GM18517 (cell line): ENCODE data around the gene METAP1D.

Experiments used
- ATAC-seq: cut with Tn5 transposase; IDR thresholded peaks from one replicate; pipeline ENCODE4 v1.9.1; 2021; ENCODE audit warnings: mild to moderate bottlenecking, moderate library complexity; ENCODE audit not compliant: unreplicated experiment

The METAP1D gene

GRCh38 chr2:172079416-172079815 lies 79.7 kb downstream of the METAP1D start:
- no peak for ATAC-seq

DNA sequence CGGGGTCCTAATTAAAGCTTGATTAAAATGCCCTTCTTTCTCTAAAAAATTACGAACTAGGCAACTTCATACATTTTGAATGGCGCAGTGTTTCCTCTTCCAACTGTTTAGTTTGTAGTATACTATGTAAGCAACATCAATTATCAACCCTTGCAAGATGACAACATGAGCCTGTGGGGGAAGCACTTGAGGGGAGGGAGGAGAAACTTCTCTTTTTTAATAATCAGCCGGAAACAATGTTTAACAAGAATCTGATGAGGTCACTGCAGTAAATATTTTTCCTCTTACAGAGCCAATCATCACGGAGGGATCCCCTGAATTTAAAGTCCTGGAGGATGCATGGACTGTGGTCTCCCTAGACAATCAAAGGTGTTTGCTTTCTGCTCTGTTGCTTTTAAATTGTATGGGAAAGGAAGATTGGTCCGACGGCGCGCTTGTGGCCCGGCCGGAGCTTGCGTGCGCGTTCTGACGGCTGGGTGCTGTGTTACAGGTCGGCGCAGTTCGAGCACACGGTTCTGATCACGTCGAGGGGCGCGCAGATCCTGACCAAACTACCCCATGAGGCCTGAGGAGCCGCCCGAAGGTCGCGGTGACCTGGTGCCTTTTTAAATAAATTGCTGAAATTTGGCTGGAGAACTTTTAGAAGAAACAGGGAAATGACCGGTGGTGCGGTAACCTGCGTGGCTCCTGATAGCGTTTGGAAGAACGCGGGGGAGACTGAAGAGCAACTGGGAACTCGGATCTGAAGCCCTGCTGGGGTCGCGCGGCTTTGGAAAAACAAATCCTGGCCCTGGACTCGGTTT lies 80.3 kb downstream of the METAP1D start:
- ATAC-seq: no peak

DNA sequence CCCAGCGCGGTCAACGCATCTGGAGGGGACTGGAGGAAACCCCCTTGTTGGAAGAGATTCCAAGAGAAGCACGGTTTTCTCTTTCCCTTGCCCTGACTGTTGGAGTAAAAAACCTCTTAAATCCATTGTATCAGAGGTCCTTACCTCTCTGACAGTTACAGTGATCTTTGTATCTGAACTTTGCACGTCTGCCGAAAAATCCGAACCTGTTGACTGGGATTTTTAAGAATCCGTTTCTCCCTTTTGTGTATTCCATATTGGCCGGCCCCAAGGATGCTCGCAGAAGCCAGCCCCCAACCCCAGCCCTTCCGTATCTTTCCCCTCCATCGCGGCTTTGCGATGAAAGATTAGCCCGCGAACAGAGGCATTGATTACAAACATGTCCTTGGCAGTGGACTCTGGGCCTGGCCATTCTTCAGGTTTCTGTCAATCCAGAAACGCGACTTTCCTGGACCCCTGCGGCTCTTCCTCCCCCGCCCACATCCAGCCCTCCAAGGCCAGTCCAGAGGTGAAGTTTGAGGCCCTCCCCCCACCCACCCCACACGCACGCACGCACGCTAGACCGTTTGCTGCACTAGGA lies 81.0 kb downstream of the METAP1D start:
- ATAC-seq: no peak

GRCh38 chr2:172081221-172082022 lies 81.7 kb downstream of the METAP1D start:
- ATAC-seq: no peak

DNA sequence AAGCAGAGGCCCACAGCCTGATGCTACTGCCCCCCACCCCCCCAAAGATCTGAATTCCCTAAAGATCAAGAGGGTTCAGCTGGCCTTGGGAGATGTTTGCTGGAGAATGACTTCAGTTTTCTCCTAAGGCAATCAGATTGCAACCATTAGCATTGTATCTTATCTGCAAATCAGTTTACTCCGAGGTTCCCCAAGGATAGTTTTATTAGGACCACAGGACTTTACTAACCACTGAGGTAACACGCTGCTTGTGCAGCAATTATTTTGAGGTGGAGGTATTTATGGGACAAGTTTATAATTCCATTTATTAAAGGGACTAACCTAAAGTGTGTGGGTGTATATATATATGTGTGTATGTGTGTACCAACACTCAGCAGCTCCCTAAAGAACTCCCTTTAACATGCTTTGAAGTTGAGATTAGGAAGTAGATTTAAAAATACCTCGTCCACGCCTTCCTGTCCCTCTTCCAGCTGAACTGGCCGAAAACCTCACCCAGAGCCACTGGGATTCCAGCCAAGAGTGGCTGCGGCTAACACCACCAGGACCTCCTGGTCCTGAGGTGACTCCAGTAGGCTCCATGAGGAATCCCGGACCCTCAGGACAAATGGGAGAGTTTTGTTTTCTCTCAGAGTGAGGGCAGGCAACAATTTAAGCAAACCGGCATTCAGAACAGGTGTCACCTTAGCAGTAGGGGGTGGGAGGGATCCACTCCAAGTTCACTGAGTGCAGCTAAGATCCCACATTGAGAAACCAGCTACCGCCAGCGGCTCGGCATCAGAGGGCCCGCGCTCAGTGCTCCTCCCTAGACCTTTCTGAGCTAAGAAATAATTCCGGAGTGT lies 82.6 kb downstream of the METAP1D start:
- no peak for ATAC-seq

- no peak for ATAC-seq
Observed at GRCh38 chr2:172082944-172083627, 83.3 kb downstream of the METAP1D start.

DNA sequence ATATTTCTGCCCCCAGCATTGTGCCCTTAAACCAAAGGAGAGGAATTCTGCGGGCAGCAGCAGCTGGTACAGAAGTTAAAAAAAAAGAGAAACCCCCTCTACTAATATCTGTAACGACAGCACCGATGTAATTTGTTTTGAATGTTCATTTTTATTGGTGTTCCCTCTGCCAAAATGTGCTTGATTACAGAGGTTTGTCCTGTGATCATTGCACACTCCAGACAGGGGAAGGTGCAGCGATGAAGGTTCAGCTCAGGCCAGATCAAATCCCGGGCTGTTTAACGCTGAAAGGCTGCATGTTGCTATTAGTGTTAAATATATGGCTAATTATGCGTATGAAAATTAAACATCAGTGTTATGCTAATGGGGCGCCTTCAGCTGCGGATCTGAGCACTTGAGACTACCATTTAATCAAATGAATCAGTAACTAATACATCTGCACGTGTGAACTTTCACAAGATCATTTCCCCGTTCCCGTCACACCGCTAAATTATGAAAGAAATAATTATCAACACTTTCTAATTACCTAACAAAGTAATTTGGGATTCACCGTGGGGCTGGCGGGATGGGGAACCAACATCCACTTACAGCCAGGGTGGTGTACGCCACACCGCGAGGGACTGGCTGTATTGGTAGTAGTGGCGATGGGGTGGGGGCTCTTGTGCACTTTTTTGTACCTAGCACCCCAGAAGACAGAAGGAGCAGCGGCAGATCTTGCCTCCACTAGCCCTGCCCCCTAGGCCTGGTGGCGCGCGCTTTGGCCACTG lies 84.1 kb downstream of the METAP1D start:
- no peak for ATAC-seq

- ATAC-seq: no peak
Observed at GRCh38 chr2:172084395-172084644, 84.6 kb downstream of the METAP1D start.

DNA sequence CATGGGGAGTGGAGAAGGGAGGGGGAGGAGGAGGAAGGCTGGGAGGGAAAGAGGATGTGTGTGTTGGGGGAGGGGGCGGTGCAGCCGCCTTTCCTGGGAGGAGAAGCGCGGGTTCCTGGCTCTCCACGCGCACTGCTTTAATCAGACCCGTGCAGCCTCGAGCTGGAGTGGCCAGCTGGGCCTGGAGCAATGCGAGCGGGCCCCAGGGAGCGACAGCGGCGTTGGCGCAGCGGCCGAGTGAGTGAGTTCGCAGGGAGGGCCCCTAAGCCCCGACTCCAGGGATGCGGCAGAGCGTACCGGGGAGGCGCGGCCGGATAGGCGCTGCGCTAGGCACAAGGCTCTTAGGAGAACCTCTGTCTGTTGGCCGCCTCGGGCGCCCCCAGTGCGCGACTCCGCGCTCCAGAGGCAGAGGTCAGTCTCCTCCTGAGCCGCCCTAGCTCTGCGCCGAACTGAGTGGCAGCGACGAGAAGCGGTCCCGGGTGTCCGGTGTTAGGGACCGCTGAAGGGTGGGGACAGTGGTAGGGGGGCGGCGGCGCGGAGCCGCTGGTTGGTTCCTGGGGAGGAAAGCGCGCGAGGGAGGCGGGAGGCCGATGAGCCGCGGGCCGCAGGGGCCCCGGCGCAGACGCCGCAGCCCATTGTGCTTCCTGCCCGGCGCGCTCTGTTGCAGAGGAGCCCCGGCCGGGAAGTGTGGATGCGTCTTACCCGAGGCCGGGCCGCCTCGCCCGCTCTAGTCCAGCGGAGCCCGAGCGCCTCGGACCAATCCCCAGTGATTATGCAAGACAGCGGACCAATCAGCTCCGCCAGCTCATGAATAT lies 85.1 kb downstream of the METAP1D start:
- ATAC-seq: peak; percentile 90

GRCh38 chr2:172085460-172086159 lies 85.9 kb downstream of the METAP1D start, which contains the start of gene DLX1:
Gene DLX1 (plus strand): TSS chr2:172085507. CDS start chr2:172085678, 171 bp downstream.
- ATAC-seq: no peak

DNA sequence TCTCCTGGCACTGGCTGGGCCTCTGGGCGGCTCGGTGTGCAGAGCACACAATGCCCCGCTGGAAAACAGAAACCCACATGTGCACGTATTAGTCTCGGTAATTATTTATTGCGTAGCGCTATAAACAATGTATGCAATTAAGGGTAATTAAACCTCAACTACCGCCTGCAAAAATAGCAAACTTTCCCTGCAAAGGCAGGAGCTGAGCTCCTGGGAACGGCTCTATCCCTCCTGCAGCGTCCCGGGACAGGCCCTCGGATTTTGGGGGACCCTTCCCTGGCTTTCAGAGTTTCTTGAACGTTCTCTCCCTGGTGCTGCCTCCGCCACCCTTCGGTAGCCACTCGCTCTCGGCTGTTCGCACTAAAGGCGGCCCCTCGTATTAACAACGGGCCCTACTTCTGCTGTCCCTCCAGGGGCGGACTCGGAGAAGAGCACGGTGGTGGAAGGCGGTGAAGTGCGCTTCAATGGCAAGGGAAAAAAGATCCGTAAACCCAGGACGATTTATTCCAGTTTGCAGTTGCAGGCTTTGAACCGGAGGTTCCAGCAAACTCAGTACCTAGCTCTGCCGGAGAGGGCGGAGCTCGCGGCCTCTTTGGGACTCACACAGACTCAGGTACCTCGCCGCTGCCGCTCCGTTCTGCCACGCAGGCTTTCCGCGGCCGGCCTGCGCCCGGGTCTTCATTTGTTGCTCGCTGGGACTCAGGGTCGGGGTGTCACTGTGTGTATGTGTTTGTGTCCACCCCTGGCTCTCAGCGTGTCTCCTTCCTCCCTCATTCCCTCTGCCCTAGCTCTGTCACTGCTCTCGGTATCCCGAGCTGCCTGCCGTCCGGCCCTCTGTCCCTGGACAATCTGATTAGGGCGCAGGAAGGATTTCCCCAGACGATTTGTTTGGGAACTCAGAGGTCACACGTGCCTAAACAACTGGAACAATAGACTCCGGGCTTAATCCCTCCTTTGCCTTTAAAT lies 86.8 kb downstream of the METAP1D start:
- ATAC-seq: no peak

DNA sequence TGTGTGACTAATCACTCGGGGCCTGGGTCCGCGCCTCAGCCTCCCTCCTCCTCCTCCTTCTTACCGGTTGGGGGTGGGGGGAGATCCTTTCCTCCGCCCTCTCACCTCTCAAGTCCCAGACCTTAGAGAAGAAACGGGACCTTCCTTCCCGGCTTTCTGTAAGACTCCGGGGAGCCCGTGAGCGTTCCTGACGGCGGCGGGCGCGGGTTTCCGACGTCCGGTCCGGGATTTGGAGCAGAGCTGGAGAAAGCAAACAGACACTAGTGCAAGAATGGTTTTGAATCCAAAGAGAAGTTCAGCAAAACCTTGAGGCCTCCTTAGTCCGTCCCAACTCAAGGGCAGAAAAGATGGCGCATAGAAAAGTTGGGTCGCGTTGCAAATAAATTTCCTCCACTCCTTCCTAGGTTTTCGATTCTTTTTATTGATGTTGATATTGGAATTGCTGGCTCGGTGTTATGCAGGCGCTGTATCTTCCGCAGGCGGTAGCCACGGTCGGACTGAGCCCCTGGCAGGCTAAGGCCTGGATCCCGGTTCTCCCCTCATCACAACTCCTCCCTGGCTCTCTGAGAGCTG lies 87.5 kb downstream of the METAP1D start:
- ATAC-seq: no peak

- no peak for ATAC-seq
Observed at GRCh38 chr2:172087780-172088244, 88.1 kb downstream of the METAP1D start.

GRCh38 chr2:172088245-172089004 lies 88.7 kb downstream of the METAP1D start:
- ATAC-seq: no peak

GRCh38 chr2:172089005-172089504 lies 89.3 kb downstream of the METAP1D start:
- no peak for ATAC-seq

GRCh38 chr2:172089633-172090032 lies 89.9 kb downstream of the METAP1D start:
- ATAC-seq: no peak
